Stimulated activated naive CD8-positive, alpha-beta T cell treated with anti-CD3 and anti-CD28 coated beads, Interleukin-15, amount 100 ng/mL, for 72 hours (primary cell): ENCODE measurements around the gene ZFP62.

Source experiments
- ATAC-seq: fragments of 150-1000 bp; cut with Tn5 transposase; 2 replicates; pipeline ENCODE4 v1.10.0; 2021; ENCODE audit warnings: mild to moderate bottlenecking, moderate library complexity
- DNase-seq, 2 donors: peaks; one replicate each; pipeline ENCODE4 v3.0.0; 2021 to 2022
- H3K27ac Mint-ChIP-seq, 2 donors: one replicate each; pipeline ENCODE4 v1.8.0; 2022; ENCODE audit warnings: mild to moderate bottlenecking in 2 of 2, mixed read lengths in 2 of 2, moderate library complexity in 2 of 2
- H3K27me3 Mint-ChIP-seq: one replicate; pipeline ENCODE4 v1.8.0; 2022; ENCODE audit warnings: mixed read lengths
- H3K4me1 Mint-ChIP-seq: one replicate; pipeline ENCODE4 v1.8.0; 2022; ENCODE audit warnings: mild to moderate bottlenecking, mixed read lengths
- H3K4me3 Mint-ChIP-seq, 2 donors: one replicate each; pipeline ENCODE4 v1.8.0; 2022; ENCODE audit warnings: mild to moderate bottlenecking in 2 of 2, mixed read lengths in 2 of 2, moderate library complexity in 1 of 2
- H3K9me3 Mint-ChIP-seq, 2 donors: one replicate each; pipeline ENCODE4 v1.8.0; 2022; ENCODE audit warnings: mixed read lengths in 2 of 2

ZFP62 gene

GRCh38 chr5:180873615-180874520, 12.8 kb upstream of the ZFP62 start:
- Mint-ChIP-seq H3K4me3 (no peak overlapping the region), H3K4me1 (peaks cover 10% of the 10 kb centered on the region), H3K27me3 (no peaks in the 10 kb centered on the region), H3K27ac (peak overlapping the region in 1 of 2 donors; percentile 56), H3K9me3 (no peaks in the 10 kb centered on the region)
- DNase-seq = no peak
- no peak for ATAC-seq

DNA sequence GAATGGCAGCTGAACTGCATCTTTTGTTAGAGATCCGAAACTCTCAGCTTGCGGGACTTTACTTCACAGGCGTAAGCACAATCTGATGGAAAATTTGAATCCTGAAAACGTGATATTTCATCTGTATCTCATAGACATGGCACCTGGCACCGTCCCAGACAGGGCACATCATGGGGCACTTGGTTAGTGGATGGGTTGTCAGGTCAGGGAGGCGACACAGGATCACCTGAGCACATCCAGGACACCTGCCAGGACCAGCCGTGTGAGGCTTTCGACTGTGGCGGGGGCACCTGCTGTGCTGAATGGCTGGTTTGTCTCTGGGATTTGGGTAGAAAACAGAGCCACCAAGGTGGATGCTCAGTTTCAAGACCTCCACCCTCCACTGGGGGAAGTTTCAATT, 11.3 kb upstream of the ZFP62 start:
- no peak overlapping the region for H3K4me3 Mint-ChIP-seq
- H3K4me1 Mint-ChIP-seq = peaks cover 18% of the 10 kb centered on the region
- no peaks in the 10 kb centered on the region for H3K9me3 Mint-ChIP-seq
- no peaks in the 10 kb centered on the region for H3K27me3 Mint-ChIP-seq
- ATAC-seq (no peak), DNase-seq (no peak)
- H3K27ac Mint-ChIP-seq = no peak overlapping the region

- Mint-ChIP-seq H3K4me1 (peaks cover 18% of the 10 kb centered on the region), H3K27me3 (peaks cover 11% of the 10 kb centered on the region), H3K27ac (peak overlapping the region in 1 of 2 donors; percentile 89), H3K9me3 (no peaks in the 10 kb centered on the region), H3K4me3 (no peak overlapping the region)
- DNase-seq (no peak), ATAC-seq (no peak)
These were observed 9.4 kb upstream of the ZFP62 start for GRCh38 chr5:180870276-180871068.

GRCh38 chr5:180869587-180869986, 8.5 kb upstream of the ZFP62 start:
- ATAC-seq = no peak
- Mint-ChIP-seq H3K9me3 (no peaks in the 10 kb centered on the region), H3K4me3 (no peak overlapping the region), H3K27me3 (peaks cover 11% of the 10 kb centered on the region), H3K4me1 (peaks cover 18% of the 10 kb centered on the region), H3K27ac (no peak overlapping the region)
- no peak for DNase-seq

- peaks cover 11% of the 10 kb centered on the region for H3K27me3 Mint-ChIP-seq
- peaks cover 18% of the 10 kb centered on the region for H3K4me1 Mint-ChIP-seq
- no peaks in the 10 kb centered on the region for H3K9me3 Mint-ChIP-seq
- DNase-seq (peak; percentile 58 to 63), ATAC-seq (peak; percentile 61)
- H3K4me3 Mint-ChIP-seq = no peak overlapping the region
- no peak overlapping the region for H3K27ac Mint-ChIP-seq
These were observed 7.9 kb upstream of the ZFP62 start for GRCh38 chr5:180868960-180869359.

DNA sequence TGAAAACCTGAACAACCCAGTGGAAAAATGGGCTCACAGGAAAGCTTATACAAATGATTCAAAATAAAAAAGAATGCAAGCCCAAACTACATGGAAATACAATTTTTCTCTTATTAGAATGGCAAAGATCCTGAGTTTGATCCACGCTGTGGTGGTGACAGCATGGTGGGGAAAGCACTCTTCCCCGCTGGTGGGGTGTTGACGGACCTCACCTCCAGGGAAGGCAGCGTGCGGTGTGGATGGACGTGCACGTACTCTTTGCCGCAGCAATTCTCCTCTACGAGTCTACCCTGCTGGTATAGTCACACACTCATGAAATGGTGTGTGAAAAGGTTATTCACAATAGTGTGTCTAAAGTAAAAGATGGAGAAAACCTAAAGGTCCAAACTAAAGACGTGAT, 5.9 kb upstream of the ZFP62 start:
- ATAC-seq = no peak
- Mint-ChIP-seq H3K27me3 (peaks cover 11% of the 10 kb centered on the region), H3K27ac (no peak overlapping the region), H3K4me3 (no peak overlapping the region), H3K9me3 (no peaks in the 10 kb centered on the region), H3K4me1 (peaks cover 11% of the 10 kb centered on the region)
- no peak for DNase-seq

GRCh38 chr5:180865981-180866695, 5.1 kb upstream of the ZFP62 start:
- DNase-seq (no peak), ATAC-seq (no peak)
- H3K27me3 Mint-ChIP-seq = peaks cover 11% of the 10 kb centered on the region
- H3K4me1 Mint-ChIP-seq = peaks cover 11% of the 10 kb centered on the region
- H3K4me3 Mint-ChIP-seq = no peak overlapping the region
- H3K9me3 Mint-ChIP-seq = no peaks in the 10 kb centered on the region
- H3K27ac Mint-ChIP-seq = no peak overlapping the region

- peaks cover 19% of the 10 kb centered on the region for H3K4me1 Mint-ChIP-seq
- peaks cover 11% of the 10 kb centered on the region for H3K27me3 Mint-ChIP-seq
These were observed 1.6 kb upstream of the ZFP62 start for GRCh38 chr5:180862645-180863044.

DNA sequence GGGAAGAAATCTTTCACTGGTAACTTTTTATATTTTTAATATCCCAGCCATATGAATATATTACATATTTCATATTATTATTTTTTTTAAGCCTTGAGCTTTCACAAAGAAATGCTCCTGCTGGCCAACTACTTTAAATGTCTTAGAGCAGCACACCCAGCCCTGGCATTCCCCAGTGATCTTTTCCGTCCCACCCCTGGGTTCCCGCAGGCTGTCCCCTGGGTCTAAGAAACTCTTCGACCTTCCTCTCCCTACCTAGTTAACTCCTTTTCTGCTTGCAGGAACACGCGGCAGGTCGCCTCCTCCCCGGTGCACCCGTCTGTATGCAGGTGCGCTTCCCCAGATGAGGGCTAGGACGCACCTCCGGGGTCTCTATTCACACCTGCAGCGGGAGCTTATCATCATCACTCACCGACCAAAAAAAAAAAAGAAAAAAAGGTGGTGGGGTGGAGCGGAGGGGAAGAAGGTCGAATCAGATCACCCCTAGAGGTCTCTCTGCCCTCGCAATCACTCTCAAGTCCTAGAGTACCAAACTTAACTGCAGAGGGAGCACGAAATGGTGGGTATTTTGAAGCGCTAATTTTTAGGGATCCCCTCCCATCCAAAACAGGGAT, 696 bp downstream of the ZFP62 start:
- peak; percentile 76 for ATAC-seq
- Mint-ChIP-seq H3K9me3 (no peaks in the 10 kb centered on the region), H3K4me1 (peaks cover 24% of the 10 kb centered on the region), H3K27ac (peak overlapping the region; percentile 92 to 96), H3K4me3 (peak overlapping the region; percentile 91 to 92), H3K27me3 (no peaks in the 10 kb centered on the region)
- no peak for DNase-seq

More at GRCh38 chr5:180862645-180863044, 1.6 kb upstream of the ZFP62 start:
- Mint-ChIP-seq H3K27ac (no peak overlapping the region), H3K9me3 (no peaks in the 10 kb centered on the region), H3K4me3 (peak overlapping the region in 1 of 2 donors; percentile 22)
- DNase-seq (no peak), ATAC-seq (no peak)

- Mint-ChIP-seq H3K4me1 (peaks cover 32% of the 10 kb centered on the region), H3K27ac (no peak overlapping the region), H3K9me3 (no peaks in the 10 kb centered on the region), H3K27me3 (no peaks in the 10 kb centered on the region), H3K4me3 (no peak overlapping the region)
- DNase-seq = no peak
- no peak for ATAC-seq
These were observed 2.5 kb downstream of the ZFP62 start for GRCh38 chr5:180858586-180858985.

DNA sequence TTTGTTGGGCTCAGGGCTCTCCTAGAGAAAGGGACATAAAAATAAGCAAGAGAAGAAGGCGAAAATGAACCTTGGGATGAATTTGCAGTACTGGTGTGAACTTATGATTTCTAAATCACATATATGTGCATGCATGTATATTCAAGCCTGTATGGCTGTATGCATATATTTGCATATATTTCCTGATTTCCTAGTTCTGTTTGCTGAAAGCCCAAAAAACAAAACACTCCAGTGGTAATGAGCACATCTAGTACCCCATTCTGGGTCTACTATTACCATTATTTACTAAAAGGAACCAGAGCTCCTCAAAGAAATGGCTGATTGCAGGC, 7.3 kb downstream of the ZFP62 start:
- Mint-ChIP-seq H3K27ac (no peak overlapping the region), H3K4me3 (no peak overlapping the region), H3K9me3 (peaks cover 22 to 23% of the 10 kb centered on the region in 2 donors), H3K4me1 (peaks cover 15% of the 10 kb centered on the region), H3K27me3 (no peaks in the 10 kb centered on the region)
- no peak for DNase-seq
- ATAC-seq = no peak

GRCh38 chr5:180853121-180853847, 7.8 kb downstream of the ZFP62 start:
- Mint-ChIP-seq H3K4me3 (no peak overlapping the region), H3K27ac (peak overlapping the region in 1 of 2 donors; percentile 1), H3K9me3 (peaks cover 27 to 28% of the 10 kb centered on the region in 2 donors), H3K4me1 (peaks cover 12% of the 10 kb centered on the region), H3K27me3 (no peaks in the 10 kb centered on the region)
- no peak for DNase-seq
- no peak for ATAC-seq

DNA sequence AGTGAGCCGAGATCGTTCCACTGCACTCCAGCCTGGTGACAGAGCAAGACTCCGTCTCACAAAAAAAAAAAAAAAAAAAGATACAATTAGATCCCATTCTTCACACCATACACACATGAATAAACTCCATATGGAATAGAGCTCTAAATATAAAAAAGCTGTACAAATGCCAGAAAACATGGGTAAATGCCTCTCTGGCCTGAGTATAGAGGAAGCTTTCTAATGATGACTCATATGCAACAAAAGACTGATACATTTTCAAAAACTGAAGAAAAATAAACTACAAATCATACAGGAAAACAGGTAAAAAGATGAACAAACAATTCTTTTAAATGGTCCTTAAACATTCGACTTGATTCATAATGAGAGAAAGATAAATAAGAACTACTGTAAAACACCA, 8.6 kb downstream of the ZFP62 start:
- no peak for DNase-seq
- ATAC-seq = no peak
- H3K27me3 Mint-ChIP-seq = no peaks in the 10 kb centered on the region
- H3K4me3 Mint-ChIP-seq = no peak overlapping the region
- no peak overlapping the region for H3K27ac Mint-ChIP-seq
- H3K9me3 Mint-ChIP-seq = peaks cover 35 to 36% of the 10 kb centered on the region in 2 donors
- peaks cover 12% of the 10 kb centered on the region for H3K4me1 Mint-ChIP-seq

- H3K9me3 Mint-ChIP-seq = peaks cover 43 to 51% of the 10 kb centered on the region in 2 donors
- ATAC-seq (no peak), DNase-seq (no peak)
- H3K27me3 Mint-ChIP-seq = no peaks in the 10 kb centered on the region
- no peak overlapping the region for H3K4me3 Mint-ChIP-seq
- H3K27ac Mint-ChIP-seq = no peak overlapping the region
- peaks cover 8% of the 10 kb centered on the region for H3K4me1 Mint-ChIP-seq
These were observed 10.5 kb downstream of the ZFP62 start for GRCh38 chr5:180850434-180851078.
